ENCODE results near the gene SHH.

Gene SHH

DNA sequence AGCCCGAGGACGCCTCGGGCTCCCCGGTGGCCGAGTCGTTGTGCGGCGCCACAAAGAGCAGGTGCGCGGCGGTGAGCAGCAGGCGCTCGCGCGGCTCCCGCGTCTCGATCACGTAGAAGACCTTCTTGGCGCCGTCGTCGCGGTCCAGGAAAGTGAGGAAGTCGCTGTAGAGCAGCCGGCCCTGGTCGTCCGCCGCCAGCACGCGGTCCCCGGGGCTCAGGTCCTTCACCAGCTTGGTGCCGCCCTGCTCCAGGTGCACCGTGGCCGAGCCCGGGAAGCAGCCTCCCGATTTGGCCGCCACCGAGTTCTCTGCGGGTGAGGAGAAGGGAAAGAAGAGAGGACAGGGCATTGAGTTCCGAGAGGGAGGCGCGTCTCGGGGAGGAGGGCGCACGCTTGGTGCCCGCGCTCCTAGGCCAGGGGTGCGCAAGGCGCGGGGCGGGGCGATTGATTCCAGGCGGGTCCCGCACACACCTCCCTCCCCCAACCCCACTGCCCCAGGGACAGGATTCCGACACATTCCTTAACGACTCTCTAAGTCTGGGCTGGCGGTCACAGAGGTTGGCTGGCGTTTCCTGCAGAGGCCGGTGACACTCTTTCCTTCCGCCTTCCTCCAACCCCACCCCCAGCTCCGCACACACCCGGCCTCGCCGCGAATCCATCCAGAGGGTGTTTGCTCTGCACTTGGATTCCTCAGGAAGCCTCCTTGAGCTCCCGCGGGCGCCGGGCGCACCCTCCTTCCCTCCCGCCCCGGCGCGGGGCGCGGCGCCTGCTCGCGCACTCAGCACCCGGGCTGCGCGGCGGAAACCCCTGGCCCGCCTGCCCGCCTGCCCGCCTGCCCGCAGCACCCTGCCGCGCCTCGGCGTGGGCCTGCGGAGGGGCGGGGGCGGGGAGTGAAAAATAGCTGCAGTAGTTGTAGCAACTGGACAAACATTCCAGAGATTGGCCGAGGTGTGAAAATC lies 8.6 kb downstream of the SHH start:
- DNase-seq (ENCODE audit: low read depth, low spot score): no peak
- in situ Hi-C loops (cut with HindIII; ENCODE audit: low sequenced_read_pairs): no loop called here
- peak overlapping the region; percentile 10 for H3K4me3 ChIP-seq (ENCODE audit: low read depth, low read length)
- TF ChIP-seq, protein P1, sequence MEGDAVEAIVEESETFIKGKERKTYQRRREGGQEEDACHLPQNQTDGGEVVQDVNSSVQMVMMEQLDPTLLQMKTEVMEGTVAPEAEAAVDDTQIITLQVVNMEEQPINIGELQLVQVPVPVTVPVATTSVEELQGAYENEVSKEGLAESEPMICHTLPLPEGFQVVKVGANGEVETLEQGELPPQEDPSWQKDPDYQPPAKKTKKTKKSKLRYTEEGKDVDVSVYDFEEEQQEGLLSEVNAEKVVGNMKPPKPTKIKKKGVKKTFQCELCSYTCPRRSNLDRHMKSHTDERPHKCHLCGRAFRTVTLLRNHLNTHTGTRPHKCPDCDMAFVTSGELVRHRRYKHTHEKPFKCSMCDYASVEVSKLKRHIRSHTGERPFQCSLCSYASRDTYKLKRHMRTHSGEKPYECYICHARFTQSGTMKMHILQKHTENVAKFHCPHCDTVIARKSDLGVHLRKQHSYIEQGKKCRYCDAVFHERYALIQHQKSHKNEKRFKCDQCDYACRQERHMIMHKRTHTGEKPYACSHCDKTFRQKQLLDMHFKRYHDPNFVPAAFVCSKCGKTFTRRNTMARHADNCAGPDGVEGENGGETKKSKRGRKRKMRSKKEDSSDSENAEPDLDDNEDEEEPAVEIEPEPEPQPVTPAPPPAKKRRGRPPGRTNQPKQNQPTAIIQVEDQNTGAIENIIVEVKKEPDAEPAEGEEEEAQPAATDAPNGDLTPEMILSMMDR (IDR thresholded peaks at IDR 0.05; ENCODE audit: low read depth, low read length): no peak

DNA sequence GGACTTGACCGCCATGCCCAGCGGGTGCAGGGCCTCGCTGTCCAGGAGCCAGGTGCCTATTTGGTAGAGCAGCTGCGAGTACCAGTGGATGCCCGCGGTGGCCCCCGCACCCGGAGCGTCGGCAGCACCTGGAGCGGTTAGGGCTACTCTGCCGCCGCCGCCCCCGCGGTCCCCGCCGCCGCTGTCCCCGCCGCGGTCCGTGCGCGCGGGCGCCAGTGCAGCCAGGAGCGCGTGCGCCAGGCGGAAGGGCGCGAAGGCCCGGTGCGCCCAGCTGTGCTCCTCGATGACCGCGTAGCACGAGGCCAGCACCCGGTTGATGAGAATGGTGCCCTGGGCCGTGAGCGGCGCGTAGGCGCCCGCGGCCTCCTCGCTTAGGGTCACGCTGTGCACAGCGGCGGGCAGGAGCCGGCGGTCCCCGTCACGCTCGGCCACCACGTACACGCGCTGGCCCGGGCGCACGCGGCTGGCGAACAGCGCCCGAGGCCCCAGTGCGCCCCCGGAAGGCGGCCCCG lies 9.3 kb downstream of the SHH start:
- in situ Hi-C loops (cut with HindIII; ENCODE audit: low sequenced_read_pairs): no loop called here
- TF ChIP-seq, protein P1 (IDR thresholded peaks at IDR 0.05; ENCODE audit: low read depth, low read length): no peak
- no peak for DNase-seq (ENCODE audit: low read depth, low spot score)
- no peak overlapping the region for H3K4me3 ChIP-seq (ENCODE audit: low read depth, low read length)

DNA sequence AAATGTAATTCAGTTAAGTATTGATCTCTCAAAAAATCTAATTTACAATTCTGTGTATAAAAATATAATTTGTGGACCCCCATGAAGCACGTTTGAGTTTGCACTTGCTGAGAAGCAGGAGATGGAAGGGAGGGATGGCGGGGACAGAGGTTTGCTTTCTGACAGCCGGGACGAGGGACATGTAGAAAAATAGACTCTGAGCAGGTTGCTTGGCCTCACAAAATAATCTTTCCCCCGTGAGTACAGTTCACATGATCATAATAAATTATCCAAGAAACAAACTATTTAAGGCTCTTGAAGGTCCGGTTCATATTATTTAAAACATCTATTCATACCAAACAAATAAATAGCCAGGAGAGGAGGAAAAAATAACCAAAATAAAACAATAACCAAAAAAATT lies 10.0 kb downstream of the SHH start:
- DNase-seq (ENCODE audit: low read depth, low spot score): no peak
- H3K4me3 ChIP-seq (ENCODE audit: low read depth, low read length): no peak overlapping the region
- in situ Hi-C loops (cut with HindIII; ENCODE audit: low sequenced_read_pairs): no loop called here
- TF ChIP-seq, protein P1 (IDR thresholded peaks at IDR 0.05; ENCODE audit: low read depth, low read length): no peak

DNA sequence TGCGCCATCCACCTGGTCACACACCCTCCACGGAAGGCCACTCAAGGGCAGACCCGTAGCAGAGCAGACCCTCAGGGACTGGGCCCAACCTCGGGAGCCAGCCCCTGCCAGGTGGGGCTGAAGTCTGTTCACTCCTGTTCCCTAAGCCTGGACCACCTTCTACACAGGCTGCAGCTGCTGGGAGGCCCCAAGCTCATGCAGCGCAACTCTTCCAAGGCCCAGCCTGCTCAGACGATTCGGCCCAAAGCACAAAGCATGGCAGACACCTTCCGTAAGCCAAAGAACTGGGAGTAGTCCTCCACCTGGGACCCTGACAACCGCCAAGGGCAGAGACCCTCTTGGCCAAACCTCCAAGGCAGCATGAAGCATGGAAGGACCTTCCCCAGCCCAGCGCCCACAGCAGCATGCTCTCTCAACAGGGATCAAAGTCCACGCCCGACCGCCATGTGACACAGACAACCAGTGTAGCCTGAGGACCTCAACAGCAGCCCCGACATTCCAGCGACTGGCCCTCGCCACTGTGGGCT lies 11.5 kb downstream of the SHH start:
- TF ChIP-seq, protein P1 (IDR thresholded peaks at IDR 0.05; ENCODE audit: low read depth, low read length): no peak
- no peak for DNase-seq (ENCODE audit: low read depth, low spot score)
- H3K4me3 ChIP-seq (ENCODE audit: low read depth, low read length): no peak overlapping the region
- in situ Hi-C loops (cut with HindIII; ENCODE audit: low sequenced_read_pairs): no loop called here

DNA sequence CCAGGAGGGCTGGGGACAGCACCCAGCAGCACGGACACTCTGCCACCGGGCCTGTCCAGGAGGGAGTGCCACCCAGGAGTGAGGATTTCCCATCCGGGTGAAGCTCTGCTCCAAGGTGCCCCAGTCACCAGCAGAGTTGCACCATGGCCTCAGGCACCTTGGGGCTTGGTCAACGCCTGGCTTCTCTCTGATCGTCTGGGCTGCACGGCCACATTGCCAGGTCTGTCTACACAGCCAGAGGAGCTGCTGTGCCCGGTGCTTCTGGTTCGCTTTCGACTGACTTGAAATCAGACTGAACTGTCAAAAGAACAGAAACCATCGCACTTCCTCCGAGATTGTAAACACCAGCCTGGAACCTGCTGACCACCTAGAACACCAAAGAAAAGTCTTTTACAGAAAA lies 12.0 kb downstream of the SHH start:
- DNase-seq (ENCODE audit: low read depth, low spot score): no peak
- in situ Hi-C loops (cut with HindIII; ENCODE audit: low sequenced_read_pairs): no loop called here
- TF ChIP-seq, protein P1 (IDR thresholded peaks at IDR 0.05; ENCODE audit: low read depth, low read length): no peak
- H3K4me3 ChIP-seq (ENCODE audit: low read depth, low read length): no peak overlapping the region

DNA sequence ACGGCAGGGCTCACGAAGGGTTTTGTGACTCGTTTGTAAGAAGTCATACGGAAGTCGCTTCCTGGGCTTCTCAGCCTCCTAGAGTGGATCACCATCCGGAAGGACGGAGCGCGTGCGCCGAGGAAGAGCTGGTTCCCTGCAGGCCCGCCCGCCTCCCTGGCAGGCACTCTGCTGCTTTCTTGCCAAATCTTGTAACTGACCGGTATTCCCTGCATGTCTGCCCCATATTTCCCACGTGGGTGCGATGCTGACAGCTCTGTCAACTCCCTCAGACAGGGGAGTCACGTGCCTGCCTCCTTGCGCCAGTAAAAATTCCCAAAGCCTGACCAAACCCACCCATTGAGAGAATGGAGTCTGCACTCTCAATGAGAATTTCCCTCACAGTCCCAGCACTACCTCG lies 12.7 kb downstream of the SHH start:
- DNase-seq (ENCODE audit: low read depth, low spot score): no peak
- TF ChIP-seq, protein P1 (IDR thresholded peaks at IDR 0.05; ENCODE audit: low read depth, low read length): no peak
- no peak overlapping the region for H3K4me3 ChIP-seq (ENCODE audit: low read depth, low read length)
- in situ Hi-C loops (cut with HindIII; ENCODE audit: low sequenced_read_pairs): no loop called here
